AML-193 (cell line): Measurements from ENCODE around the gene IFI27.

ENCODE experiments used
- DNase-seq, 2 experiments: peaks; one replicate each; lab custom pipeline; 2025; lab: John Stamatoyannopoulos, UW

The IFI27 gene

DNA sequence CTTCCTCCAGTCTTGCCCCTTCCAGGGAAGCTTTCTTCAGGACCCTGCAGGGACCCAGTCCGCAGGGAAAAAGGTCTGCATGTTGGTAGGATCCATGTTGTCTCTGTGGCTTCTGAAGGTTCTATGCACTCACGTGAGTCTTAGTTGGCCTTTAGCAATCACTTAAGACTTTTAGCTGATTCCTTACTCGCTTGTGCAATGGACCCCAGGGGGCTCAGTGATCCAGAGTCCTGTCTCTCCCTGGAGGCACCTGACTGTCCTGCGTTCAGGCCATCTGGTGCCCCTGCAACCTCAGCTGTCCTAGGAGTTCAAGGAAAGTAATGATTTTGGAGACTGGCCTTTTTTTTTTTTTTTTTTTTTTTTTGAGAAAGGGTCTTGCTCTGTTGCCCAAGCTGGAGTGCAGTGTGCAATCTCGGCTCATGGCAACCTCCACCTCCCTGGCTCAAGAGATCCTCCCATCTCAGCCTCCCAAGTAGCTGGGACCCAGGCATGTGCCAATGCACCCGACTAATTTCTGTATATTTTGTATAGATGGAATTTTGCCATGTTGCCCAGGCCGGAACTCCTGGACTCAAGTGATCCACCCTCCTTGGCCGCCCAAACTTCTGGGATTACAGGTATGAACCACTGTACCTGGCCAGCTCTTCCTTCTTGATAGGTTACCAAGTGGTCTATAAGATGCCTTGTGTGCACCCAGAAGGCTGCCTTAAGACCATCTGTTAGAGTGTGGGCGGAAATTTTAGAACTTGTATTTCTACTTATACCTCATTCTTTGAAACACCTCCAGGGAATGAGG lies 14.2 kb downstream of the IFI27 start:
- no peak for DNase-seq

DNA sequence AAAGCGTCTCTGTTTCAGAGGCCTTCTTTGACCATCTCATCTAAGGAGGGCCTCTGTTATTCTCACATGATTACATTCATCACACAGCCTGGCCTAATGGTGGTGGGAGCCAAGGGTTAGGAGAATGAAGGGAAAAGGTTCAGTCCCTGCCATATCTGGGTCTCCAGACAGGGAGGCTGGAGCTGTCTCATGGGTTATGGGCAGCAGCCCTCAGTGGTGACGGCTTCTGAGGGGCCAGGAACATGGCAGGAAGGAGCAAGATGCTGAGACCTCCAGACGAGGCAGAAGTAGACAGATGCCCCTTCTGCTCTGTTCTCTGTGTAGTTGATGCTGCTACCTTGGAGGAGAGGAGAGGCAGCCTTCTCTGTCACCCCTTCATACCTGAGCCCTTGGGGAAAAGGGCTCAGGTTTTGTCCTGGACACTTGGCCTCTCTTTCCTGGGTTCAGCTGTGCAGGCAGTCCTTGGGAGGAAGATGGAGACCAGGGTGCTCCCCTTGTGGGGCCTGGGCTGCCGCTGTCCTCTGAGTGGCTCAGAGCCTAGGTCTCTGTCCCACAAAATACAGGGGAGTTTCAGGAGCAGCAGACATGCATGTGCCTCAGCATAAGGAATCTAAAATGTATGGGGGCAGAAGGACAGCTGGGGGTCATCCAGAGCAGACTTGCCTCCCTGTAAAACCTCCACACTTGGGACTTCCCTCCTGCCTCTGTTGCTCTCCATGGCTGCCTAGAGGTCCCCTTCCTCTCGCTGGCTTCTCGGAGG lies 15.3 kb downstream of the IFI27 start:
- no peak for DNase-seq

DNA sequence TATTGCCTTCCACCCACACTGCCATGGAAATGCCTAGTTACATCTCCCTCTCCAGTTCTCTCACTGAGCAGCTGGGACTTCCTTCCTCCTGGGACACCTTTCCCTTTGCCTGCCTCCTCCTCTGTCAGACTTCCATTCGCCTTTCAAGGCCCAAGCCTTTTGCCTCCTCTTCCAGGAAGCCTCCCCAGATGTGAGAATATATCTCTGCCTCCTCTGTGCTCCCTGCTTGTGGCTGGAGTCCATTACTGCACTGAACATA lies 15.8 kb downstream of the IFI27 start:
- DNase-seq, result no peak

DNA sequence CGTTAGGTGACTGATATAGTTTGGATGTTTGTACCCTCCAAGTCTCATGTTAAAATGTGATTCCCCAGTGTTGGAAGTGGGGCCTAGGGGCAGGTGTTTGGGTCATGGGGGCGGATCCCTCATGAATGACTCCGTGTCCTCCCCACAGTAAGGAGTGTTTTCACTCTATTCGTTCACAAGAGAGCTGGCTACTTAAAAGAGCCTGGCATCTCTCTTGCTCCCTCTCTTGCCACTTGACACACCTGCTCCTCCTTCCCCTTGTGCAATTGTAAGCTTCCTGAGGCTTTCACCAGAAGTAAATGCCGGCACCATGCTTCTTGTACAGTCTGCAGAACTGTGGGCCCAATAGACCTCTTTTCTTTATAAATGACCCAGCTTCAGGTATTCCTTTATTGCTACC lies 16.3 kb downstream of the IFI27 start:
- no peak for DNase-seq

DNA sequence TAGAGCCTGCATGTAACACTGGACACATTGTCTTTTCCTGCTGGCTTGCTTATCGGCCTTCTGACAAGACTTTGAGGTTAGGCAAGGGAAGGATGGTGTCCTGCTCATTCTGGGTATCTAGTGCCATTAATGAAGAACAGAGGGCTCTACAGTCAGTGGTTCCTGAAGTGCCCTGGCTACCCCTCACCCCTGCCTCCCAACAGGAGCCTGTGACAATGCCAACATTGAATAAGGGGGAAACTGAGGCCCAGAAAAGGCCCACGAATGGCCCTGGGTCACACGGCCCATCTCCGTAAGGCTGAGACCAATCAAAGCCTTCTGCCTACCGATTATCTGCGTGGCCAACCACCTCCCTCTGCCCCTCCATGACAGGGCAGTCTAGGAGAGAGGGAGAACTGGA lies 16.8 kb downstream of the IFI27 start:
- no peak for DNase-seq

DNA sequence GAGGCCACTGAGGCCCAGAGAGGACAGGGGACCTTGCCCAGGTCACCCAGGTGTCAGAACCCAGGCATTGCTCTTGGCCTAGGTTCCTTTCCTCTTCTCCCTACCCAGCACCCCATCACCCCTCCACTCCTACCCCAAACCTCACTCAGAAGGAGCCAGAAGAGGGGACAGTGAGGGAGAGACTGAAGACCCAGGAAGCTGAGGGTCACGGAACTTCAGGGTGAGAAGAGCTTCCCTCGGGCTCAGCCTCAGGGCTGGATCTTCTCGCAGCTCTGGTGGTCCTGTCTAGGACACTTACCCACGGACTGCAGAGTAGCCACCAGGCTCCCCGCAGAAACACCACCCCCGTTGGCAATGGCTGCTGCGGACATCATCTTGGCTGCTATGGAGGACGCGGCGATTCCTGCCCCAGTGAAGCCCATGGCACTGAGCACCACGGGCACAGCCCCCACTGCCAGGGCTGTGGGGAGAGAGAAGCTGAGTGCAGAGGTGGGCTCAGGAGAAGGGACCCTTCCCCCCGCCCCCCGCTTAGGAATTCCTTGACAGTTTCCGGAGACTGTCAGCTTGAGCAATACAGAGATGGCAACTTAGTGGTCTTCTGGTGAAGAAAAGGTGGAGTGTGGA lies 17.8 kb downstream of the IFI27 start:
- DNase-seq, result no peak

DNA sequence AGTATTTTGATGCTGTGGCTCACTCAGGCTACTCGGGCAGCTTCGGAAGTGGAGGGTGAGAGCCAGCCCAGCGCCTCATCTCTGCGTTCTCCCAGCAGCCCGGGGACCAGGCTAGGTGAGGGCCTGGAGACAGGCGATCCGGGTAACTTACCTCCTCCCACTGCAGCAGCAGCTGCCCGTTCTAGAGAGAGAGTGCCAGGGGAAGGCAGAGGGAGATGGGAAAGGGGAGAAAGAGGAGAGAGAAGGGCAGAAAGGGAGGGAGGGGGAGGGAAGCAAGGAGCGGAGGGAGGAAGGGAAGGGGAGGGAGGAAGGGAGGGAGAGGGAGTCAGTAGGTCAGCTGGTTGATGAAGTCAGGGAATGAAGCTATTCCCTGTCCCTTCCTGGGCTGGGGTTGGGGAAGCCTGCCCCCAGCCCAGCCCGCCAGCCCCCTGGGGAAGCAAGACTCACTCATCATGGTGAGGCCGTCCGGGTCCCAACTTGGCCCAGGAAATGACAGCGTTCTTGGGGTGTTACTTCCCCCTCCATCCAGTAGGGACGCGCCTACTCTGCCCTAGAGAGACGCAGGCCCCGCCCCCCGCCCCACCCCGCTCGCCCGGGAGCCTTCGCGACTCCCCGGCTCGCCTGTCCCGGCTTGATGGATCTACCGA lies 18.7 kb downstream of the IFI27 start, which contains the start of gene IFI27L2:
IFI27L2 (minus strand) TSS at position 494 of the 647 bp plus-strand sequence; CDS start at position 454, 40 bp downstream.
- DNase-seq, result no peak

DNA sequence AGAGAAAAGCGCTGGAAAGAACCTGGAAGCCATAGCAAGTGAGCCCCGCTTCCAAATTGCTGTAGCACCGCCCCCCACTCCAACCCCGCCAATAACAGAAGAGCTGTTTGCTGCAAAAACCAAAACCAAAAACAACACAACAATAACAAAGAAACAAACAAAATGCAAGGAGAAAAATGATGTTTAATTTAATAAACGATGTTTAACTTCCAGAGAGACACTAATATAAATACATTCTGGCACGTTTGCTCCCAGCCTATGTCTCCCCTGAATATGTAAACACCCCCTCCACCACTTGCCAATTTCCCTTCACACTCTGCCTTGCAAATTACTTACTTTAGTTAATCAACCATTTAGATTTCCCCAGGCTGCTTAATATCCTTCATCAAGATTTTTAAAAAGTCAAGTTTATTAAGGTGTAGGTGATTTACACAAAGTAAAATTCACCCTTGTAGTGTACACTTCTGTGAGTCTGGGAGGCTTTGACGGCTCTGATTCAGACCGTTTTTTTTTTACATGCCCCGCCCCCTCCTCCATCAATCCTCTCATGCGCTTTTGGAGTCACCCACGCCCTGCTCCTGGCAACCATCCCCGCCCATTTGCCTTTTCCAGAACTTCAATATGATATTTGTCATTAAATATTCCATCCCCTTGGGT lies 19.4 kb downstream of the IFI27 start:
- no peak for DNase-seq

DNA sequence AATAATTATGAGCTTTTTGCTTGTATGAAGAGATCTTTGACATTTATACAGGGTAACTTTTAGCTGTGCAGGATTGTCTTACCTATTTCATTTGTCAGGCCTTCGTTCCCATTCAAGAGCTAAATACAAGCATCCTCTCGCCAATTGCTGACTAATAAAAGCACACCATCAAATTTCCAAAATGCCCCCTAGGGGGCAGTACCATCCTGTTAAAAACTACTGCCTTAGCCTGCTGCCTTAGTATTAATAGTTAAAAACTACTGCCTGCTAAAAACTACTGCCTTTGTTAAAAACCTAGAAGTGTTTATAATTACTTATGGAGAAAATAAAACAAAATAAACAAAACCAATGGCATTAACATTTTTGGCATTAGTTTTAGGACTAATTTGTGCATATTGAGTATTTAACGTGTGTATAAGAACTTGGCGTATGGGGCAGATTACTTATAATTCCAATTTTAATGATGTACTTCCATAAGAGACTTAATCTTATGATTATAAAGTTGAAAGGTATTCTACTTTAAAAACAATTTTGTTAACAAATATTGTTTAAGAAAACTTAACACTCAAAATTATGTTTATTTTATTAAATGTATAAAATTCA lies 21.9 kb downstream of the IFI27 start:
- peak; percentile 71 to 75 for DNase-seq

DNA sequence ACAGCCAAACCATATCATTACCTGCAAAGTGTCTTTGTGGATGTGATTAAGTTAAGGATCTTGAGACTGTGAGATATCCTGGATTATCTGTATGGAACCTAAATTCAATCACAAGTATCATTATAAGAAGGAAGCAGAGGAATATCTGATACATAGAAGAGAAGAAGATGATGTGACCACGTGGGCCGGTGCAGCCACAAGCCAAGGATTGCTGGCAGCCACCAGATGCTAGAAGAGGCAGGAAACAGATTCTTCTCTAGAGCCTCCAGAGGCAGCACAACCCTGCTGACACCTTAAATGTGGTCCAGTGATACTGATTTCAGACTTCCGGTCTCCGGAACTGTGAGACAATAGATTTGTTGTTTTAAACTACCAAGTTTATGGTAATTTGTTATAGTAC lies 24.9 kb downstream of the IFI27 start:
- no peak for DNase-seq

DNA sequence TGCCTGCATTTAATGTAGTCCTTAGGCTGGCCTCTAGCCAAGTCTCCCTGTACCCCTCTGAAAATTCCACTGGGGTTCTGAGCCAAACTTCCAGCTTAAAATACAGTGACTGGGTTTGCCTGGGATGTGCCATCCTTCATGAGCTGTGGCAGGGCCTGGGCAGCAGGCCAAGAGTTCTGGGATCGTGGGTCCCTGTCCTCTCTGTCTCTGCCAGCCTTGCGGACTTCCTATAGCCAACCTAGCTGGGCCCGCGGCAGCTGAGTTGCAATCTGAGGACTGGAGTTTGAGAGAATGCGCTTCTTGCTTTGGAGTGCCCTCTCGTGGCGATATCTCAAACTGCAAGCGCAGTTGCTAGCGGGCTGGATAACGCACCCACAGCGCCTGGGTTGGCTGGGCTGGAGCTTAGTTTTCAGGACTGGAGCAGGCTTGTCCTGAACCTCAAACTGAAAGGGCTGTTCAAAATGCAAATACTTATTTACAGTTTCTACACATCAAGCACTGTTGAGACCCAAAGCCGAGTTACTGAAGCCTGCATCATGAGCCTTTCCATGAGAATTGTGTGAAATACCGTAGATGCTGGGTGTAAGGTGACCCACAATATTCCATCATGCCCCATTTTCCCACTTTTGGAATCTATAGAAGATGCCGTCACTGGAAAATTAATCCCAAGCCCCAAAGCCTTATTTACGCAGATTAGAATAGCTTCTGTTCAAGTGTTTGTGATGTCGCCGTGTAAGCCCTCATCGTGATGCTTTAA lies 26.2 kb downstream of the IFI27 start:
- peak; percentile 64 to 74 for DNase-seq

DNA sequence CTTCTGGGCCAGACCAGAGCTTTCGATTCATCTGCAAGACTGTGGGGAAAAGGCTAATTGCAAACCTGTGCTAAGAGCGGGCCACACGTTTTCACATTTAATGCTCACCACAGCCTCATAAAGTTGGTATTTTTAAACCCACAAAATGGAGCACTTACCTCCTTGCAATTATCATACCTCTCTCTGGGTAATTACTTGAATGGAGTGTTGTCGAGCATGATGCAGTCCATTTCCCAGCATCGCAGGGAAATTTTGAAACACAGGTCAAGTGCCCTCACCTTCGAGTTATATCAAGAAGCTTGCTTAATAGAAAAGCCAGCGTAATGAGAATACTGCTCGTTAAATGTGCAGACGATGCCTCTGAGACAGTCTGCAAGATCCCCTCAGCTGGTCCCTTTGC lies 27.7 kb downstream of the IFI27 start:
- DNase-seq, result no peak

DNA sequence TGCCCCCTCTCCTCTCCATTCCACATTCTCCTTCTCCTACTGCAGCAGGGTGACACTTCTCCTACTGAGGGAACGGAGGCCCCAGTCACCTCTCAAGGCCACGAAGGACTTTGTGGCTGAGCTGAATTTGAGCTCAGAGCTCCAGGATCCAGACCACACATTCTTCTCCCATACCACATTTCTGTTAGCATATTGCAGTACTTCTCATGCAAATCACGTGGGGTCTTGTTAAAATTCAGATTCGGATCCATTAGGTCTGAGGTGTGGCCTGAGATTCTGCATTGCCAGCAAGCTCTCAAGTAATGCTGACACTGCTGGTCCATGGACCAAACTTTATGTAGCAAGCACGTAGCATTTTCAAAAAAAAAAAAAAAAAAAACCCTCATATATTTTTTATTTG lies 28.5 kb downstream of the IFI27 start:
- DNase-seq, result no peak

DNA sequence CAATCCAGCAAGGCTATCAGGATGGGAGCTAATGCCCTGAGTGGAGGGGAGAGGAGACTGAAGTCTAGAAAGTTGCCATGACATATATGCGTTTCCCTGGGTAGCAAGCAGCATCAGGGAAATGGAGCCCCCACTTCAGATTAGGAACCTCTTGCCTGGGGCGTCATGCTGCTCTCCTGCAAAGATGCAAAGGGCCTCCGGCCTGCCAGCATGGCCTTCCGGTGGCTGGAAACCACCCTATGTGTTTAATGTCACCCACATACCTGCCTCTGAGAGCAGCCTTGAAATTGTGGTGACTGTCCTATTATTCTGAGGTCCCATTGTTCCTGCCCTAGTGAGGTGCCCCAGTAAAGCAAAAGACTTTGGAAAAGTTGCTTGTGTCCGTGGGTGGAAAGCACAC lies 28.9 kb downstream of the IFI27 start:
- DNase-seq, result no peak

DNA sequence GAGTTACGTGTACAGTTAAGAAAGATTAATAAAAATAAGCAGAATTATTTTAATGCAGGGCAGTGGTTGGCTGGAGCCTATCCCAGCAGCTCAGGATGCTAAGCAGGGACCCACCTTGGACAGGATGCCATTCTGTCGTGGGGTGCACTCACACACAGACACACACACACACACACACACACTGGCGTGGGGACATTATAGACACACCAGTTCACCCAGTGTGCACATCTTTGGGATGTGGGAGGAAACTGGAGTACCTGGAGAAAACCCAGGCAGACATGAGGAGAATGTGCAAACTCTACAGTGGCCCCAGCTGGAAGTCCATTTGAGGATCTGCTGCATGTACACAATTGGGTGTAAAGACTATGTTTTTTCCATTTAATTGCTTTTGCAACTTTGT lies 31.7 kb downstream of the IFI27 start:
- no peak for DNase-seq

DNA sequence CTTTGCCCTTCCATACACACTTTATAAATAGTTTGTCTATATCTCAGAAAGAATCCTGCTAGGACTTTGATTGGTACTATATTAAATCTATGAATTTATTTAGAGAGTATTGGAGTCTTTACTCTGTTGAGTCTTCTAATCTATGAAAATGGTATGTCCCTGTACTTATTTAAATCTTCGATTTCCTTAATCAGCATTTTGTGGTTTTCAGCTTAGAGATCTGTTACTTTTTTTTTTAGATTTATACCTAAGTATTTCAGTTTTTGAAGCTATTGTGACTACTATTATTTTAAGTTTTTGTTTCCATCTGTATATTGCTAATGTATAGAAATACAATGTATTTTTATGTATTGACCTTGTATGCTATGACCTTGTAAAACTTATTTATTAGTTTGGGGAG lies 32.3 kb downstream of the IFI27 start:
- DNase-seq, result no peak

DNA sequence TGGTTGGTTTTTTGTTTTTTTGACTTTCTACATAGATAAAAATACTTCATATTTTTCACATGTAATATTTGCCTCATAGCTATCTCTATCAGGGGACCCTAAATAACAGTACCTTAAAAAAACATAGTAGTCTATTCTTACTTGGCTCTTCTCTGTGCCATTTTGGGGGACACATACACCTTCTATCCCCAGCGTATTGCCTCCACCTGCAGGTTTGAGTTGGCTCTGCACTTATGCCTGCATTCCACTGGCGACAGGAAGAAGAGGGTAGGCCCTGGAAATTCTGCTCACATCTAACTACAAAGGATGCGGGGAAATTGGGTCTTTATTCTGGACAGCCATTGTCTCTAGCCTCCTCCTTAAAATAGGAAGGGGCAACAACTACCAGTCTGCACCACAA lies 32.7 kb downstream of the IFI27 start:
- DNase-seq, result no peak

DNA sequence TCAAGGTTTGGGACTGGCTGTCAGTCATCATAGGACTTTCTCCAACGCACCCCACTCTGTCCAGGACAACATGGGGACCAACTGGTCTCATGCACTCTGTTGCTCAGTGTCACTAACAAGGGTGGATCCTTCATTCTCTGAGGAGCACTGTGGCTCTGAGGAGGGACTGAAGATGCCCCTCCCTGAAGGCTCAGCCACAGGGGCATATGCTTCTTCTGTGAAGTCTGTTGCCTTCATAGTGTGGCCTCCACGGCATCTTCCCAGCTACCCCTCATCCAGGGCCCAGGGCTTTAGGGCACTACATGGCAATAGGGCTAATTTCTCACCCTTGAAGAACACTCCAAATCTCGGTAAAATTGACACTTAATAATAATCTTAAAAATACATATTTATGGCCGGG lies 33.2 kb downstream of the IFI27 start:
- DNase-seq, result no peak

DNA sequence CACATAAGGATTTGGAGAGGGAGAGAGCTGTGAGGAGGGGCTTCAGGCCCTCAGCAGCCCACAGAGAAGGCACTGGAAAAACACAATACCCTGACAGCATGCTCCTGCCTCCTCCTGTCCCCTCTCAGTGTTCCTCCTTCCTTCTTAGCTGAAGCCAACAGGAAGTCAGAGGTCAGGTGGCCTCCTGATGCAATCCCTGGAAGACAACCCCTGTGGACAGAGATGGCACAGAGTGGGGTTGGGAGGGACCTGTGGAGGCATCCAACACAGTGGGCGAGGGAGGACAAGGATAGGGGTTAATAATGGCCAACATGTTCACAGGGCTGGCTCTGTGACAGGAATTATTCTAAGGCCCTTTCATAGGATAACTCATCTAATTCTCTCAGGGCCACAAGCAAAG lies 34.2 kb downstream of the IFI27 start:
- peak; percentile 51 to 53 for DNase-seq

DNA sequence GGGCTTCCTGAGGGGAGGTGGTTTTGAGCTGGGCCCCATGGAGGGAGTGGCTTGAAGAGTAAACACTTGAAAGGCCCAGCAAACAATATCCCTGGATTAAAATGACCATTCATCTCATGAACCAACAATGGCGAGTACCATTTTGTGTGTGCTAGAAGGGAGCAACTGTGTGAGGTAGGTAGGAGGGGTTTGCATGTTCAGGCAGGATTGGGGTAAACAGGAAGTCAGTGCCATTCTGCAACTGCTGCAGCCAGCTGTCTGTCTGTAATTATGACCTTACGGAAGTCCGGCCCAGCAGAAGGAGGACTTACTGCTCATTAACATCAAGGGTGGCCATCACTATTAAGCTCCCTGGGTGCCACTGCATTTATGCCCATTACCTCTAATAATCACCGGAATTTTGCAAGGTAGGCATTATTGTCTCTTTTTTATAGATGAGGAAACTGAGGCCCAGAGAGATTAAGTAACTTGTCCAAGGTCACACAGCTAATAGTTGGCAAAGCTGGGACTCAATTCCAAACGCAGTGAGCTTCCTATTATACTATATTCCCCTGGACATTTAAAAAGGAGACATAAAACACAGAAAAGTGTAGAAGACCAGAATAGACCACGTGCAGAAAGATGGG lies 35.5 kb downstream of the IFI27 start:
- no peak for DNase-seq

DNA sequence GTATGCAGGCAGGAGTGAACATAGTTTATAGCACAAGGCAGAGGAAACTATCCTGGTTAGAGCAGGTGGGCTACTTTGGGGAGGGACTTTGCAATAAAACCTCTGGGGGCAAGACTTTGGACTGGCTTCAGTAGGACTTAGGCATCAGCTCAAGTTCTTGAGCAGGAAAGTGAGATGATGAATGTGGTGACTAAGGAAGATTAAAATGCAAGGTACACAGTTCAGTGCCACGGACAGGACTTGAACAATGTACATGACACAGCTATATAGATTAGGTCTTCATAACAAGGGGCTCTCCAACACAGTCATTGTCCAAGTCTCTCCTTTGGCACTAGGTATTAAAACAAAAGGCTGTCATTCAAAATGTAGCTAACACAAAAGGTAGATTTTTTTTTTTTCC lies 42.1 kb downstream of the IFI27 start:
- no peak for DNase-seq
